HG02763 (cell line): ENCODE results near the gene IFTAP.
"Not testable (repeated sequence)": the region's sequence is repeated elsewhere in the genome, so short reads cannot be mapped to it uniquely, and the experiment has no call there.

Experiments used
- ATAC-seq: cut with Tn5 transposase; IDR thresholded peaks from one replicate; pipeline ENCODE4 v1.9.1; 2021; ENCODE audit warnings: mild to moderate bottlenecking, moderate library complexity; ENCODE audit not compliant: unreplicated experiment

IFTAP gene

GRCh38 chr11:36594316-36594989, at the start of gene IFTAP:
TSS of gene IFTAP (plus strand) at chr11:36594502. CDS start at chr11:36610104, 15,602 bp downstream.
- peak; percentile 94 for ATAC-seq

GRCh38 chr11:36550385-36551115, 43.8 kb upstream of the IFTAP start:
- no peak for ATAC-seq

- ATAC-seq, result not testable (repeated sequence)
Measured at GRCh38 chr11:36557390-36557789, 36.9 kb upstream of the IFTAP start.

GRCh38 chr11:36557991-36558390, 36.3 kb upstream of the IFTAP start:
- ATAC-seq, result no peak

- peak; percentile 98 for ATAC-seq
Measured at GRCh38 chr11:36558571-36559413, 35.5 kb upstream of the IFTAP start.

- ATAC-seq, result no peak
Measured at GRCh38 chr11:36564376-36565030, 29.8 kb upstream of the IFTAP start.

DNA sequence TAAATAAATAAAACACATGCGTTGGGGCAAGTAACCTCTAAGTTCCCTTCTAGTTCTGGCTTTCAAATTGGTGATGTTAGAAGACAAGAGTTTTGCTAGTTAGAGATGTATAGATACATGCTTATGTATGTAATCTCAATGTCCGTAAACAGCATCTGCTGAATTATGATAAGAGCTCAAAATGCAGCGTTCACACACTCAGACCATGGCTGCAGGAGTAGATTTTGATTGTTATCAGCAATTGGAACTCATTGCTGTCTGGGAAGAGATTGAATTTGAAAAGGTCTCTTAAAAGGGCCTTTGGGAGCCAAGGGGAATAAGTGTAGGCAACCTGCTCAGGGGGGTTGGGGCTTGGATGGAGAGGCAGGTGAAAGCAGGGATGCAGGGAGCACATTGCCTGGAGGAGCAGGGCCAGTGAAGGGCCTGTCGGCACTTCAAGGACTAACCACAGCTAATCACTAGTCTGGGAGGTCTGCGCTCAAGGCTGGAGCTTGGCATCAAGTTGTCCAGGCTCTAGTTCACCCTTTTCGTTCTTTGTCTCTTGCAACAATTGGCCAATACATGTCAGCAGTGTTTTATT, 29.2 kb upstream of the IFTAP start:
- no peak for ATAC-seq

DNA sequence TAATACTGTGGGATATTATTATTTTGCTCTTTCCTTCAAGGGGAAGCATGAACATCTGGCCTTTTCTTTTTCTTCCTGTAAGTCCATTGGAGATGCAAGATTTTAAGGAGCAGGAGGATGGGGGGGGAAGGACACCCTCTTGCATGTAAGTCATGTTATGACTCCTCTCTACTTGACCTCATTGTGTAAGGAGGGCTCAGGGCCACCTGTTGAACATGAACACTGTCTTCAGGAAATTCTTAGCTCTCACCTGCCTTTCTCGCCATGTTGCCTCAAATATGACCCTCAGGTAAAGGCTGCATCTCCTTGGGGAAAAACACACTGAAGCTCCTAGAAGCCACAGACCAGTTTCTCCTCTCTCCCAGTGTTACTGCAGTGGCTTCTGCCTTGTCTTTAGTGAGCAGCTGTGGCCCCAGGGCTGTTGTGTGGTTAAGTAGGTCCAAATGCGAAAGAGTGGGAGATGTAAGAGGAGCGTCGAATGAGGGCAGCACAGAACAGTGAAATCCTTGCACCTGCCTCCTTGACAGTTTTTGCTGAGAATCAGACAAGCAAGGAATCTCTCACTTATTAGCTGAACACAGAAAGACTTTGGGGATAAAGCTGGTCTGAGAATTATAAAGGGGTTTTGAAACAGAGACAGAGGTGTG, 27.8 kb upstream of the IFTAP start:
- no peak for ATAC-seq

DNA sequence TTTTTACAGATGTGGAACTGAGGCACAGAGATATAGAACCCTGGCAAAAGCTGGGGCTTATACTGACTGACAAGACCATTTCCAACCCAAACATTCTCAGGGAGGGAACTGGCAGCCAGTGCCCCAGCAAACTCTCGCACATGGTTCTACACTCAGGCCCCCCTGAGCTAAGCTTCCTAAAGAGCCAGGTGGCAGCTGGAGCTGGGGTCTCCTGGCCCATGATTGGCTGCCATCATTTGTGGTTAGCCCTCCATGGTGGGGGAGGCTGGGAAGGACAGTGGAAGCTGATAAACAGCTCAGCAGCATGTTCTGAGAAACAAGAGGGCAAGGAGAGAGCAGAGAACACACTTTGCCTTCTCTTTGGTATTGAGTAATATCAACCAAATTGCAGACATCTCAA, 26.6 kb upstream of the IFTAP start, which contains the start of gene RAG1:
Gene RAG1, plus strand, starts transcription at position 314 of the 400 bp plus-strand sequence. CDS start 5,298 bp downstream, outside the sequence.
- ATAC-seq, result no peak

GRCh38 chr11:36569095-36569494, 25.2 kb upstream of the IFTAP start:
- no peak for ATAC-seq

- no peak for ATAC-seq
Measured at GRCh38 chr11:36574486-36574885, 19.8 kb upstream of the IFTAP start.

DNA sequence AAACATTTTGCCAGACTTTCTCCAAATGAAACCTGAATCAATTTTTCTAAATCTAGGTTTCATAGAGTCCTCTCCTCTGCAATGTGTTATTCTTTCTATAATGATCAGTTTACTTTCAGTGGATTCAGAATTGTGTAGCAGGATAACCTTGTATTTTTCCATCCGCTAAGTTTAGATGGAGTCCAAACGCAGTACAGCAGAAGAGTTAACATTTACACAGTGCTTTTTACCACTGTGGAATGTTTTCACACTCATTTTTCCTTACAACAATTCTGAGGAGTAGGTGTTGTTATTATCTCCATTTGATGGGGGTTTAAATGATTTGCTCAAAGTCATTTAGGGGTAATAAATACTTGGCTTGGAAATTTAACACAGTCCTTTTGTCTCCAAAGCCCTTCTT, 16.9 kb upstream of the IFTAP start:
- no peak for ATAC-seq

DNA sequence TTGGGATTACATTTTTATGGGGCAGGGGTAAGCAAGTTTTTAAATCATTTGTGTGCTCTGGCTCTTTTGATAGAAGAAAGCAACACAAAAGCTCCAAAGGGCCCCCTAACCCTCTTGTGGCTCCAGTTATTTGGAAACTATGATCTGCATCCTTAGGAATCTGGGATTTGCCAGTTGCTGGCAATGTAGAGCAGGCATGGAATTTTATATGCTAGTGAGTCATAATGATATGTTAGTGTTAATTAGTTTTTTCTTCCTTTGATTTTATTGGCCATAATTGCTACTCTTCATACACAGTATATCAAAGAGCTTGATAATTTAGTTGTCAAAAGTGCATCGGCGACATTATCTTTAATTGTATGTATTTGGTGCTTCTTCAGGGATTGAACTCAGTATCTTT, 16.4 kb upstream of the IFTAP start:
- no peak for ATAC-seq

GRCh38 chr11:36578458-36578857, 15.8 kb upstream of the IFTAP start:
- no peak for ATAC-seq

GRCh38 chr11:36581536-36581935, 12.8 kb upstream of the IFTAP start:
- ATAC-seq, result no peak

- no peak for ATAC-seq
Measured at GRCh38 chr11:36583667-36584066, 10.6 kb upstream of the IFTAP start.

- ATAC-seq, result no peak
Measured at GRCh38 chr11:36586543-36586942, 7.8 kb upstream of the IFTAP start.

DNA sequence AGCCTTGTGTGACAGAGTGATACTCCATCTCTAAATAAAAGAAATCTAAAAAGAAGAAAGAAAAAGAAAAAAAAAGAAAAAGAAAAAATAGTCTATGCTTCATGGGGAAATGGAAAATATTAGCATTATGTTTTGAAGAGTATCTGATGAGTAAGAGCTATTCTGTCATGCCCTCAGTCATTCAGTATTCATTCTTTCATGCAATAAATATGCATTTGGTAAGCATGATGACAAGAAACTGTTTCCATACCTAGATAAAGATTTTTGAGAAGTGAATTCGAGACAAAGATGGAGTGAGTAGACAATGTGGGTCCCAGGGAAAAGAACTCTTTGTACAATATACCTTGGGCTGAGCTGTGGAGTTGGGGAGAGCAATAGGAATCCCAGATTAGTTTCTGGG, 6.2 kb upstream of the IFTAP start:
- no peak for ATAC-seq

- no peak for ATAC-seq
Measured at GRCh38 chr11:36590513-36590912, 3.8 kb upstream of the IFTAP start.

DNA sequence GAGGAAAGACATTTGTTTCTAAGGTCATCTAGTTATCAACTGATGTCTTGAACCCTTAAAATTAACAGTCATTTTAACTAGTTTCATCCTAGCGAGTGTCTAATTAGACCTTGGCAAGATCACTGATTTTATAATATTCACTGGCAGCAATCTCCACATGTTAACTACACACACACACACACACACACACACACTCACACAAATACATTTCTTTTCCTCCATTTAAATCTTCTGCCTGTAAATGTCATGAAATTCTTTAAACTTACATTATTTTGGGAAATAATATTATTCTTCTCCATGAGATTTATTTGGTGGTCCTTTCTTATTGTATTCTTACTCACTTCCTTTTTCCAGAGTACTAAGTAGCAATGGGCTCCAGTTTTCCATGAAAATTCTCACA, 2.9 kb upstream of the IFTAP start:
- ATAC-seq, result no peak
